ENCODE measurements around the gene ZDHHC14. TPM values are rescaled to one million over a fixed set of nuclear protein-coding genes. Genes with fewer than 3 reads are reported as not detected.

ZDHHC14 gene
- total RNA-seq, 2 experiments from 2014 or later: 1.3 to 1.6 TPM

GRCh38 chr6:157655139-157655538 lies 274.1 kb downstream of the ZDHHC14 start:
- Histone ChIP-seq H3K4me1 (ENCODE audit: insufficient read depth, low read length) (no peaks in the 10 kb centered on the region), H3K4me3 (ENCODE audit: low read length) (no peak overlapping the region), H3K36me3 (ENCODE audit: insufficient read depth, low read length) (no peaks in the 10 kb centered on the region), H3K27me3 (ENCODE audit: control insufficient read depth in 1 of 2, insufficient read depth in 2 of 2, low read length in 2 of 2) (no peaks in the 10 kb centered on the region), H3K9me3 (ENCODE audit: control insufficient read depth in 1 of 2, insufficient read depth in 1 of 2, low read length in 2 of 2) (no peaks in the 10 kb centered on the region), H3K27ac (ENCODE audit: low read depth in 1 of 2, low read length in 2 of 2) (no peak overlapping the region)
- Mint-ChIP-seq H3K4me3 (no peak overlapping the region), H3K36me3 (ENCODE audit: low read depth) (no peaks in the 10 kb centered on the region), H3K9me3 (no peaks in the 10 kb centered on the region), H3K27ac (no peak overlapping the region), H3K27me3 (no peaks in the 10 kb centered on the region), H3K4me1 (ENCODE audit: low read depth) (peaks cover 14% of the 10 kb centered on the region)
- ChIA-PET POLR2A (no interaction called here), CTCF (no interaction called here)
- TF ChIP-seq CTCF (IDR thresholded peaks at IDR 0.05): no peak
- DNase-seq (no peak), ATAC-seq (ENCODE audit: poor library complexity) (no peak)
- intact Hi-C loops (cut with DNase I, micrococcal nuclease): no loop called here

GRCh38 chr6:157656437-157656997 lies 275.5 kb downstream of the ZDHHC14 start:
- no peaks in the 10 kb centered on the region for H3K4me1 ChIP-seq (ENCODE audit: insufficient read depth, low read length)
- H3K4me3 ChIP-seq (ENCODE audit: low read length): no peak overlapping the region
- H3K27me3 ChIP-seq (ENCODE audit: control insufficient read depth in 1 of 2, insufficient read depth in 2 of 2, low read length in 2 of 2): no peaks in the 10 kb centered on the region
- Mint-ChIP-seq H3K27ac (no peak overlapping the region), H3K36me3 (ENCODE audit: low read depth) (no peaks in the 10 kb centered on the region), H3K4me3 (no peak overlapping the region), H3K27me3 (no peaks in the 10 kb centered on the region), H3K4me1 (ENCODE audit: low read depth) (peaks cover 14% of the 10 kb centered on the region), H3K9me3 (no peaks in the 10 kb centered on the region)
- no peak for TF ChIP-seq CTCF (IDR thresholded peaks at IDR 0.05)
- CTCF ChIA-PET: no interaction called here
- ATAC-seq (ENCODE audit: poor library complexity) (no peak), DNase-seq (no peak)
- H3K9me3 ChIP-seq (ENCODE audit: control insufficient read depth in 1 of 2, insufficient read depth in 1 of 2, low read length in 2 of 2): no peaks in the 10 kb centered on the region
- POLR2A ChIA-PET: no interaction called here
- no peaks in the 10 kb centered on the region for H3K36me3 ChIP-seq (ENCODE audit: insufficient read depth, low read length)
- intact Hi-C loops (cut with DNase I, micrococcal nuclease): no loop called here
- no peak overlapping the region for H3K27ac ChIP-seq (ENCODE audit: low read depth in 1 of 2, low read length in 2 of 2)

- ChIA-PET POLR2A (no interaction called here), CTCF (interaction anchor here (0.9 kb wide), 1 partner anchor 9 kb away, joined by 3 read pairs; no protein-coding TSS in a partner anchor)
- Mint-ChIP-seq H3K9me3 (no peaks in the 10 kb centered on the region), H3K36me3 (ENCODE audit: low read depth) (no peaks in the 10 kb centered on the region), H3K4me3 (no peak overlapping the region), H3K4me1 (ENCODE audit: low read depth) (peaks cover 14% of the 10 kb centered on the region), H3K27me3 (no peaks in the 10 kb centered on the region), H3K27ac (no peak overlapping the region)
- no peaks in the 10 kb centered on the region for H3K9me3 ChIP-seq (ENCODE audit: control insufficient read depth in 1 of 2, insufficient read depth in 1 of 2, low read length in 2 of 2)
- no peak for TF ChIP-seq CTCF (IDR thresholded peaks at IDR 0.05)
- intact Hi-C loops (cut with DNase I, micrococcal nuclease): no loop called here
- DNase-seq (no peak), ATAC-seq (ENCODE audit: poor library complexity) (no peak)
- H3K4me3 ChIP-seq (ENCODE audit: low read length): no peak overlapping the region
- H3K27ac ChIP-seq (ENCODE audit: low read depth in 1 of 2, low read length in 2 of 2): no peak overlapping the region
- no peaks in the 10 kb centered on the region for H3K36me3 ChIP-seq (ENCODE audit: insufficient read depth, low read length)
- no peaks in the 10 kb centered on the region for H3K4me1 ChIP-seq (ENCODE audit: insufficient read depth, low read length)
- no peaks in the 10 kb centered on the region for H3K27me3 ChIP-seq (ENCODE audit: control insufficient read depth in 1 of 2, insufficient read depth in 2 of 2, low read length in 2 of 2)
Measured at GRCh38 chr6:157657754-157658153, 276.8 kb downstream of the ZDHHC14 start.
